ENCODE results near the gene ACAA1.
"Not testable (repeated sequence)": the region's sequence is repeated elsewhere in the genome, so short reads cannot be mapped to it uniquely, and the experiment has no call there.

ACAA1 gene

GRCh38 chr3:38101811-38102443 lies 35.0 kb downstream of the ACAA1 start:
- no peak for DNase-seq

- DNase-seq, result no peak
Measured at GRCh38 chr3:38100498-38100897, 36.4 kb downstream of the ACAA1 start.

- no peak for DNase-seq
Measured at GRCh38 chr3:38099518-38099917, 37.4 kb downstream of the ACAA1 start.

GRCh38 chr3:38098376-38098723 lies 38.6 kb downstream of the ACAA1 start:
- no peak for DNase-seq

DNA sequence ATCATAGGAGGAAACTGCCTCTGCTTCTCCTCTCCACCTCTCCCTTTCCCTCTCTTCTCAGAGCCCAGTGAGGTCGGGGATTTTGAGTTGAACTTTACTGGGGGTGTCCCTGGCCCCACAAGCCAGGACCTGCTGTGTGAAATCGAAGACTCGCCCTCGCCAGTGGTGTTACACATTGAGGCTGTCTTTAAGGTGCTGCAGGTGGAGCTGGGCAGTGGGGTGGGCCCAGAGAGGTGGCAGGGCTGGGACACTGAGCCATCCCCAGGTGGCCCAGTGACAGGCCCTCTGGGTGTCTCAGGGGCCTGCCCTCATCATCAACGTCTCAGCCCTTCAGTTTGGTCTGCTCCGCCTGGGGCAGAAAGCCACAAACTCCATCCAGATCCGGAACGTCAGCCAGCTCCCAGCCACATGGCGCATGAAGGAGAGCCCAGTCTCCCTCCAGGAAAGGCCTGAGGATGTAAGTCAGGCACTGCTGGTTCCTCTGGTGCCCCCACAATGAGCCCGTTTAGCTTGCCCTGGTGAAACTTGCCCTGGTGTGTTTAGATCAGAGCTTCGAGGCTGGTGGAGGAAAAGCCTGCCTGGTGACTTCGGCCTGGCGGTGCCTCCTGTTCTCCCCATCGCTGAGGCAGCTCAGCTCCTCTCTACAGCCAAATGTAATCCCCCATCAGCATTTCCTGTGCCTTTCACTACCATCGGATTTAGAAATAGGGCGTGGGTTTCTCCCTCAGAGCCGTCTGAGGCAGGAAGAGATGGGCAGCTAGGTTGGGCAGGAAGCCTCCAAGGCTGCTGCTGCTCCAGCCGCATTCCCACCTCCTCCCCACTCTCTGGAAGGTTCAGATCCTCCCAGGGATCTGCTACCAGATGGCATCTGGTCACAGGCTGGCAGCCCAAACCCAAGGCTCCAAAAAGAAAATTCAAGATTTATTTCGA lies 39.2 kb downstream of the ACAA1 start:
- no peak for DNase-seq

- DNase-seq, result no peak
Measured at GRCh38 chr3:38095669-38096483, 41.1 kb downstream of the ACAA1 start.

DNA sequence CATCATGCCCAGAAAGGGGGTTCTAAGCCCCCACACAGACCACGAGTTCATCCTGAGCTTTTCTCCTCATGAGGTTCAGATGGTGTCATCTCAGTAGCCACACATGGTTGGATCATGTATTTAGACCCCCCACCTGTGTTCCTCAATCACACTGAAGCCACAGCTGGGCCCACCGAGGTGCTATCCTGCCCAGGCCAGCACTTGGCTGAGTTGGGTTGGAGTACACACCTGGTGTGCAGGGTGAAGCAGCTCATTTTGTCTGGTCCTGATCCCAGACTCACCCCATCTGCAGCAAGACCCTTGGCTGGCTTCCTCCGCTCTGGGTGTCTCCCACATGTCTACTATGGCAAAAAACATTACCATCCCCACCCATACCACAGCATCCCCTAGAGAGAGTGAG lies 41.9 kb downstream of the ACAA1 start:
- no peak for DNase-seq

GRCh38 chr3:38090453-38090852 lies 46.5 kb downstream of the ACAA1 start:
- no peak for DNase-seq

DNA sequence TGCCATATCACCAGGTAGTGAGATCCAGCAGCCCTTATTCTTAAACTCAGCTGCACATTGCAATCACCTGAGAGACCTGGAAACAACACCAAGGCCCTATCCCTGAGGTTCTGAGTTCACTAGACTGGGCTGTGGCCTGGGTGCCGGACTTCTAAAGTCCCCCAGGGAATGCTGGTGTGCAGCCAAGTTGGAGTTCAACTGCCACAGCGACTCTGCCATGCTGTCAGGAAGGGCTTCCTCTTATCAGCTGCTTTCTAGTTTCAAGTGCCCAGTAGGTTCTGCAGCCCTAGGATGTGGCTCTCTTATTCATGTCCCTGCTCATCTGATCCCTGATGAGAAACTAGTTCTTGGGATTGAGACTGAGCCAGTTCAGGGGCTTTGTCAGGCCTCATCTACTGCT lies 47.8 kb downstream of the ACAA1 start:
- no peak for DNase-seq

GRCh38 chr3:38088126-38089078 lies 48.5 kb downstream of the ACAA1 start:
- DNase-seq, result no peak

- not testable (repeated sequence) for DNase-seq
Measured at GRCh38 chr3:38087278-38087677, 49.6 kb downstream of the ACAA1 start.

DNA sequence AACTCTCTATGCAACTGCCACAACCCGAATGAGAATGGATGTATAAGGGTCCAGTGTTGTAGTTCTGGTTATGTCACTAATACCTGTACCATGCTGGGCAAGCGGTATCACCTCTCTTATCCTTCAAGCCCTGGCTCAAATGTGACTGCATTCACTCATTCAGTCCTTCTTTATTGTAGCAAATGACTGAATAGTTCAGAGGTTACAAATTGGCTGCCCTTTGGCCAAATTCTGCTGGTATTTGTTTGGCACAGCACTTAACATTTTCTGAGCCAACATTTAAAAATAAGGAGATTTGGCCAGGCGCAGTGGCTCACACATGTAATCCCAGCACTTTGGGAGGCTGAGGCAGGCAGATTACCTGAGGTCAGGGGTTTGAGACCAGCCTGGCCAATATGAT lies 50.4 kb downstream of the ACAA1 start:
- no peak for DNase-seq

- DNase-seq, result no peak
Measured at GRCh38 chr3:38085943-38086324, 51.0 kb downstream of the ACAA1 start.

DNA sequence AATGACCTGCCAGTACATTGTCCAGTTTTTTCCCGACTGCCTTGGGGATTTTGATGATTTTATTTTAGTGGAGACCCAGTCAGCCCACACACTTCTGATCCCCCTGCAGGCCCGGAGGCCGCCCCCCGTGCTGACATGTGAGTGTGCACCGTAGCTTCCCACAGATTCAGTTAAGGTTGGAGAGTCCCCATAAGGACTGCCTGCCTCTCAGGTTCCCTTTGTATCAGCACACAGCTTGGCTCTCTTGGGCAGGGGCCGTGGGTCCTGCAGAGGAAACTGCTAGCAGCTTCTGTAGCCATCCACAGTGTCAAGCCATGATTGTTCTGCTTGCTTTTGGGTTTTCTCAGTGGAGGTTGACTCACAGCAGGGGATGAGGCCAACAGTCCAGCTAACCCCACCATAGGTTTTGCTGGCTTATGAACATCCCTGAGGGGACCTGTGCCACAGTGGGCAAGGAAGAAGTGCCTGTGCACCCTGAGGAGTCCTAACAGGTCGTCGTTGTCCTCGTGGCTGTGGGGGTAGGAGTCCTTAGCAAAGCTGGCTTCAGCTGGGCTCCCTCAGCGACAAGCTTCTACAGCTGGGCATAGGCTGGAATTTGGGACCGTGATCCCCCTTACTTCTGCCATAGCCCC lies 51.5 kb downstream of the ACAA1 start:
- no peak for DNase-seq

DNA sequence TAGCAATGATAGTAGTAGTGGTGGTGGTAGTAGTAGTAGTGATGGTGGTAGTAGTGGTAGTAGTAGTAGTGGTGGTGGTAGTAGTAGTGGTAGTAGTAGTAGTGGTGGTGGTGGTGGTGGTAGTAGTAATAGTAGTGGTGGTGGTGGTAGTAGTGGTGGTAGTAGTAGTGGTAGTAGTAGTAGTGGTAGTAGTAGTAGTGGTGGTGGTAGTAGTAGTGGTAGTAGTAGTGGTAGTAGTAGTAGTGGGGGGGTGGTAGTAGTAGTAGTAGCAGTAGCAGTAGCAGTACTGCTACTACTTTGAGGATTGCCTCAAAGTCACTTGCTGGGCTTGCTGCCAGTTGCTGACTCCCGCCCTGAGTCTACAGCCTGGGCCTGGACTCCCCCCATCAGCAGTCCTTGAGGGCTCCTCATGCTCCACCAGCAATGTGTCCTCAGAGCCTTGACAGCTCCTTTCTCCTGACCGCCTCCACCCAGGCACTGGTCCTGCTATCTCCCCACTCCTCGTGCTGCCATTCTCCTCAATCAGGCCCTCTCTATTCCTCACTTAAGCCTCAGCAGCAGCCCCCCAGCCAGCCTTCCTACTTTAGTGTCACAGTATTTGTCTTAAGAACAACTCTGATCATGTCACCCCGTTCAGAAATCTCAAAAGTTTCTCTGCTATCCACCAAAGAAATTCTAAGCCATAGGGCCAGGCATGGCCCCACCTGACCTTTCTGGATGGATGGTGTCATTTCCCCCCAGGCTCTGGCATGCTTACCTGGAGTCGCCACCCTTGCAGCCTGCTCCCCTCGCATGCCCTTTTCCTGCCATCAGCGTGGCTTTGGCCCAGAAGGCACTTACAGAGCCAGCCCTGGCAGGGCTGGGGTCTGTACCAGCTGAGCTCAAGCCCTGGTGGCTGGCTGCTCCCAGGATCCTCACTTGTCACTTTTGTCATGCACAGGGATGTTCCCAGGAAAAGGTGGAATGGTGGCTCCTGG lies 52.3 kb downstream of the ACAA1 start:
- DNase-seq, result no peak

DNA sequence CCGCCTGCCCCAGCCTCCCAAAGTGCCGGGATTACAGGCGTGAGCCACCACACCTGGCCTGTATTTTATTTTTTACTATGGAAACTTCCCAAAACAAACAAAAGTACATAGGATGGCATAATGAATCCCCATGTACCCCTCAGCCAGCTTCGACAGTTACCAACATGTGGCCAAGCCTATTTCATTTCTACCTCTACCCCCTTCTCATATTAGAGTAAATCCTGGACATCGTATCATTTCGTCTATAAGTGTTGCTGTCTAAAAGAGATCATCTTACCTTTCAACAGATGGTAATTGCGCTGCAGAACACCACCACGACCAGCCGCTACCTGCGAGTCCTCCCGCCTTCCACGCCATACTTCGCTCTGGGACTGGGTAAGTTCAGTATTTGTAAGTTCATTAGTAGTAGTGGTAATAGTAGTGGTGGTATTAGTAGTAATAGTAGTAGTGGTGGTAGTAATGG lies 53.0 kb downstream of the ACAA1 start:
- no peak for DNase-seq

DNA sequence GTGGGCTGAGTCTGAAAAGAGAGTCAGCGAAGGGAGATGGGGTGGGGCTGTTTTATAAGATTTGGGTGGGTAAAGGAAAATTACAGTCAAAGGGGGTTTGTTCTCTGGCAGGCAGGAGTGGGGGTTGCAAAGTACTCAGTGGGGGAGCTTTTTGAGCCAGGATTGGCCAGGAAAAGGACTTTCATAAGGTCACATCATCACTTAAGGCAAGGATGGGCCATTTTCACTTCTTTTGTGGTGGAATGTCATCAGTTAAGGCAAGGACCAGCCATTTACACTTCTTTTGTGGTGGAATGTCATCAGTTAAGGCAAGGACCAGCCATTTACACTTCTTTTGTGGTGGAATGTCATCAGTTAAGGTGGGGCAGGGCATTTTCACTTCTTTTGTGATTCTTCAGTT lies 53.7 kb downstream of the ACAA1 start:
- not testable (repeated sequence) for DNase-seq

DNA sequence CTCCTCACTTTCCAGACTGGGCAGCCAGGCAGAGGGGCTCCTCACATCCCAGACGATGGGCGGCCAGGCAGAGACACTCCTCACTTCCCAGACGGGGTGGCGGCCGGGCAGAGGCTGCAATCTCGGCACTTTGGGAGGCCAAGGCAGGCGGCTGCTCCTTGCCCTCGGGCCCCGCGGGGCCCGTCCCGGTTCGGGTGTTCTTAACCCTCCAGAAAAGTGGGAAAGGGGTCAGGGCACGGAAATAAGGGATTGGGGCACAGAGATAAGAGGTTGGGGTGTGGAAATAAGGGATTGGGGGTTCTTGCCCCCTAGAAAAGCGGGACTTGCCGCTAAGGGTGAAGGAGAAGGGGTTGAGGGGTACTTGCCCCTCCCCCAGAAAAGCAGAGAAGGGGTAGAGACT lies 54.6 kb downstream of the ACAA1 start:
- DNase-seq, result not testable (repeated sequence)

DNA sequence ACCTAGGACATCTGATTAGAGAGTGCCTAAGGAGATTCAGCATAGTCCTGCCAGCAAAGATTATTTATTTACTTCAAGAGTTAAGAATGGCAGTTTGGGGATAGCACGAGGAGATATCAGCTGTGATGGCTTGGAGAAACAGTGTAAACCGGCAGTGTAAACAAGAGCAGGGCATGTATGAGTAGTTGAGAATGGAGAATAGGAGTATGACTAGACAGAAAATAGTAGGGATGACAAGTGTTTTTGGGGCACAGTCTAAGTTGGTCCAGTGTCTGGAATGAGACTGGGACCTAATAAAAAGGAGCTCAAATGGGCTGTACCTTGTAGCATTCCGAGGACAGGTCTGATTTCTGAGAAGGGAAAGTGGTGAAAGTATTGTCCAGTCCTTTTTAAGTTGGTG lies 59.9 kb downstream of the ACAA1 start:
- DNase-seq, result not testable (repeated sequence)

Data from activated gamma-delta T cell (primary cell).